ENCODE measurements around the gene CEP112. TPM values are rescaled to one million over a fixed set of nuclear protein-coding genes. Genes with fewer than 3 reads are reported as not detected.

Gene CEP112
- total and polyA plus RNA-seq, 2 of the 8 experiments (the other 6 are each of a cell fraction or from before 2014, with no cell fraction given): 0.62 to 3.1 TPM

- TF ChIP-seq CTCF (IDR thresholded peaks at IDR 0.05; ENCODE audit: control extremely low read depth in 1 of 3, insufficient read depth in 1 of 3, low read depth in 1 of 3, low read length in 3 of 3) (no peak), BACH1 (IDR thresholded peaks at IDR 0.05; ENCODE audit: low read length) (no peak), SP1 (IDR thresholded peaks at IDR 0.05; ENCODE audit: low read depth, low read length) (no peak)
Measured at GRCh38 chr17:65896889-65897288, 295.0 kb downstream of the CEP112 start (continued).

Measured in H1 (cell line).